ENCODE data around the gene ADGRF5.
"Not testable (repeated sequence)": the region's sequence is repeated elsewhere in the genome, so short reads cannot be mapped to it uniquely, and the experiment has no call there.

The ADGRF5 gene

DNA sequence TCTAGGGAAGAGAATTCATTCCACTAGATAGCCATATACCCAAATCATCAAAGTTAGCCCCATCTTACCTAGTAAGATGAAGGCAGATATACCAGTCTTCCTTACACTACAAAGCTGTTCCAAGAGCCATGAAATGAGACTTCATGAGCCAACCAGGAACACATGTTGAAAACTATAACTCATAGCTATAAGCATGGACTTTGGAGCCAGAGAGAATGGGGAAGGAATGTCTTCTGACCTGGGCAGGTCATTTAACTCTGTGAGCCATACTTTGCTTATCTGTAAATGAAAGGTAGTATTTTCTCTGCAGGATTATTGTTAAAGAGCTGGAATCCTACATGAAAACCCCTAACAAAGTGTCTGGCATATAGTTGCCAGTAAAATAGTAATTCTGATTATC is 27.3 kb downstream of the ADGRF5 start:
- DNase-seq (ENCODE audit: low read depth), result no peak

DNA sequence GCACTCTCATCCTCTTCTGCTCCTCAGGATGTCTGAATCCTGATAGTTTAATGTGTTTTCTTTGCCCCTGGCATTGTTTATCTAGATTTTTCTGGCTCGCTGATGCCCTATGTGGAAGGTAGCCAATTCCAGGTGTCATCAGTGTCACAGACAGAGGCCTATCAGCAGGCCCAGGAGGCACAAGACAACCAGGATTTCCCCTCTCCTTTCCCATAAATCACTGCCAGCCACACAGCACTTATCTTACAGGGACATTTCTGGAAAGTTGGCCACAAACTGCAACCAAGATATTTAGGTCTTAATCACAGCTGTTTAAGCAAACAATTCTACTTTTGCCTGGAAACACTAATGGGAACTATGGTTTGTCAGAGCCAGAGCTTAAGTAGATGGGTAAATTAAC is 28.1 kb downstream of the ADGRF5 start:
- no peak for DNase-seq (ENCODE audit: low read depth)

DNA sequence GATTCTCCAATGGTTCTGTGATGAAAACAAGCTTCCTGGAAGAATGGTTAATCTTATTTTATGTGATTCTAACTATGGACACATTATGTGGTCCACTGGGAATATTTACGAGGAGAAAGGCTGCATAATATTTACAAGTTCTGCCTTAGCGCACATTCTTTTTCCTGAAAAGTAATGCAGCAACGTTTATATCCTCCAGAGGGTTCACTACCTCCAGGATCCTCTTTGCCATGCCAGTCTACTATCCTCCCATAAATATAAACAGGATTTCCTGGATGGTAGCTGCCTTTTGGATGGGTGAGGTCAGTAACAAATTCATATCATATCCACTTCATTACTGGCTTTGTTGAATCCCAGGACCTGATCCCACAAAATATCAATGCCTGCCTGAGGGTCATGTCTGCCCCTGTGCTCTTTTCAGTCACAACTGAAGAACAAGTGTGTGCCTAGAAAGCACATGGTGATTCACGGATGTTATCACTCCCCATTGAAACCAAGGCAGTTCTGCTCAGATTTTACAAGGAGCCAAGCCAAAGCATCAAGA is 30.4 kb downstream of the ADGRF5 start:
- no peak for DNase-seq (ENCODE audit: low read depth)

DNA sequence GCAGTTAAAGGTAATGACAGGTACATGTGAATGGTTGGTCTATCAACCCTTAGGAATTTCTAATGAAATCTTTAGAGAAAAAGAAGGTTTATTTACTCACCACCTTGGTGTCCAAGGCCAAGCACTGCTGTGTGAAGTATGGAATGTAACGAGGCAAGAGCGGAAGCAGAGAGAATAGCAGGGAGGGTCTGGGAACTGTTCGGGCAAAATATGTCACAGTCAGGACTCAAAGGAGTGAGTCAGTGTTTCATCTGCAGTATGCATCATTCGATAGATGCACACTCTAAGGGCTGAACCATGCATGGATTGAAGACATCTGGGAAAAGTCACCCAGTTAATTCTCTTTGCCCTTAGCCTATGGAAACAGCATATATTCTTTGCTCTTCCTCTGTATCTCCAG is 33.2 kb downstream of the ADGRF5 start:
- no peak for DNase-seq (ENCODE audit: low read depth)

DNA sequence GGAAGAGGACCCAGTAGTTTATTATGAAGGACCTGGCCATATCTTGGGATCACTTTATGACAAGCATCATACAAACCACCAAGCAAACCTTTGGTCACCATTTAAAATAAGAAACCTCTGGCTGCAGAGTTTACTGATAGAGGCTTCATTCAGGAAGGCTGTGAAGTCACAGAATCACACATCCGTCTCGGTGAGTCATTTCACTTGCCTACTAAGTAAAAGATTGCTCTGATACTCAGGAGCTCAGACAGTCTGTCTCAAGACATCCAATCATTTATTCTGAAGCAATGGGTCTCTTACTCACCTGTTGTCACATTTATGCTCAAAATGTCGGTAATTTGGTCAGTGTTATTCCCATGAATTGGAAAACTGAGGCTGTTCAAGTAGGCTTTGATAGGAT is 33.7 kb downstream of the ADGRF5 start:
- DNase-seq (ENCODE audit: low read depth), result peak; percentile 11

DNA sequence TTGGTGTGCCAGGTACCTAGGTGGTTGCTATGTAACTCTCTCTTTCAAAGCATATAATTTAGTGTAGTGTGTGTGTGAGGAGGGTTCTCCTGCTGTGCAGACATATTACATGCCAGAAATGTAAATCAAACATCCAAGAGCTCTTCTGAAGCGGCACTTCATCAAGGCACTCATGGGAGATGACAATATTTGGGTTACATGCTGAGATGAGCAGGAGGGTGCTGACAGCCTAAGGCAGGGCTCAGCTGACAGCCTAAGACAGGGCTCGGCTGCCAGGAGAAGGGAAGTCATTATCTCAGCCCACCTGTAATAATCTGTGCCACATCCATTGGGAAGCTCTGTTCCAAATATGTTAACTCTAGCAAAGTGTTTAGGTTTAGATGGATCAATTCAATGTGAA is 39.1 kb downstream of the ADGRF5 start:
- DNase-seq (ENCODE audit: low read depth), result no peak

DNA sequence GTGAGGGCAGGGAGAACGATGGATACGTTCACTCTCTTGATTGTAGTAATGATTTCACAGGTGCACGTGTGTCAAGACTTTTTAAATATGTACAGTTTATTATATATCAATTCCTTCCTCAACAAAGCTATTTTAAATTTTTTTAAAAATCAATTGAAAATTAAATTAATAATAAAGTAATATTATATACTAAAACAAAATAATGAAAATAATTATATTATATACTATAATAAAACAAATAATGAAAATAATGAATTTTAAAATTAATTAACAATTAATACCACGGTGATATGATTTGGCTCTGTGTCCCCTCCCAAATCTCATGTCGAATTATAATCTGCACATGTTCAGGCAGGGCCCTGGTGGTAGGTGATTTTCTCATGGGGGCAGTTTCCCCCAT is 42.7 kb downstream of the ADGRF5 start:
- no peak for DNase-seq (ENCODE audit: low read depth)

DNA sequence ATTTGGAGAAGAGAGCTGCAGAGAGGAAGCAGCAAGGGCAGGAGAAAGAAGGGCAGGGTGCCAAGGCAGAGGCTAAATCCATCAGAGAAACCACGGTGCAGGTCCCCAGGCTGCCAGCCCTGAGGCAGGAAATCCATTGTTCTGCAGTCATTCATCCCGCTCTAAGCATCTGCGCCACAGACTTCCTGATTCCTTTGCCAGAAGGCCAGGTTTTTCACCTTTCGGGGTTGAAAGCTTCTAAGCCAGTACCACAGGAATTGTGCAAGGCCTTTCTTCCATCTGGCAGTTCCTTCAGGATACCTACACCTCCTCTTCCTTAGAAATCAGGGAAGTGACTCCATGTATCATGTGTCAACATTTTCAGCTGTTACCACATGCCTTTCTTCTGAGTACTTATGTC is 45.6 kb downstream of the ADGRF5 start:
- DNase-seq (ENCODE audit: low read depth), result peak; percentile 7

DNA sequence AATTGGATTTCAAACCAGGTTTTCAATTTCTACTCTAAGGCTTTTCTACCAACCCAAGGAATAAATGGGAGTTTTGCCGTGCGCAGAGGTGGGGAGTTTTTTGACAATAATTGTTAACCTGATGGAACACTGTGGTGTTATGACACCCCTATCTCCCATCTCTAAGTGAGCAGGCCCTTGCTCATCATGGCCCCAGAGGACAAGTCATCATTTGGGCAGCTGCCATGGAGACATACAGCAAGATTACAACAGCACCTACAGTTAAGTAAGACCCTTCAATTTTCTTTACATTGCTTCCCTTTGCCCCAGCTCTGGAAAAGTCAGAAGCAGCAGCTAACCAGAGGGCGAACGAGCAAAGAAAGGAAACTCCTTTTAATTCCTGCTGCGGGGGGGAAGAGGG is 54.3 kb downstream of the ADGRF5 start:
- DNase-seq (ENCODE audit: low read depth), result no peak

DNA sequence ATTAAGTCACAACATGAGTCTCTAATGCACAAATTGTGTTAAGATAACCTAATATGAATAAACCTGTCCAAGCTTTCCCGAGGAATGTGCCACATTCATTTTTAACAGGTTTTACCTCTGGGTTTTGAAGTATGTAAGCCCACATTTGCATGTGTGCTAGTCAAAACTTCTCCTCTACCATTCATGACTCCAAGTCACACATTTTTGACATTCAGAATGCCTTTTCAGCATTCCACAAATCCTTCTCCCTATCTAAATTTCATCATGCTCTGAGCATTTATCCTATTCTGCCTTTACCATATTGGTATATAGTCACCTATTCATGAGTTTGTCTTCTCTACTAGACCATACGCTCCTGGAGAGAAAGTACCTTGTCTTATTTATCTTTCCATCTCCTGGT is 56.5 kb downstream of the ADGRF5 start:
- DNase-seq (ENCODE audit: low read depth), result no peak

DNA sequence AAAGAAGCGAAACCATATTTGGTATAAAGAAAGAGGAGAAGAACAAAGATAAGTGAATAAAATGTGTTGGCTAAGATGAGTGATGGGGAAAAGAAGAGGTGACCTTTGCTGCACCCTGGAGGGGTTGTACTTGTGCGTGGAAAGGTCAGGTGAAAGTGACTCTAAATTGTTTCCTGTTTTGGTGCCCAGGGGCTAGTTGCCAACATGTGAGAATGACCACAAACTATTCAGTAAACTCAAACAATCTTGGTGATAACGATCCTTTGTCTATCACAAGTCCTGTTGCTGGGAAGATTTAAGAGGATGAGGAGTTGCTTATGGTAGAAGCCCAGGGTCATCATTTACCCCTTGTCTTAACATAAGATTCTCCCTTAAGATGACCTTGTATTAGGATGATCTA is 57.9 kb downstream of the ADGRF5 start:
- no peak for DNase-seq (ENCODE audit: low read depth)

DNA sequence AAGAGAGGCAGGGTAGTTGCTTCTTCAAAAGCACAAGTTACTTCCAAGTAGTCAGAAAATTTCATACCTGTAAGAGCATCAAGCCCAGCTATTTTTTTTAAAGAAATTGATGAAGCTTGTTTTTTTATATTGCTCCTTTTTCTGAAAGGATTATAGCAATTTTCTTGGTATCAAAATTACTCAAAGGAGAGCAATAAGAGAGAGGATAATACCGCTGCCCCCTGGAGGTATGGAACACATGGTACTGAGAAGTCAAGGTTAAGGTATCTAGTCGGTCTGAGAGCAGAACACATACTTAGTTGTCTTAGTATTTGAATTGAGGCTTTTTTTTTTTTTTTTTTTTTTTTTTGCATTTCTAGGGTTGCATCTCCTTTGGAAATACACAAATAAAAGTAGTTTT is 59.4 kb downstream of the ADGRF5 start:
- no peak for DNase-seq (ENCODE audit: low read depth)

DNA sequence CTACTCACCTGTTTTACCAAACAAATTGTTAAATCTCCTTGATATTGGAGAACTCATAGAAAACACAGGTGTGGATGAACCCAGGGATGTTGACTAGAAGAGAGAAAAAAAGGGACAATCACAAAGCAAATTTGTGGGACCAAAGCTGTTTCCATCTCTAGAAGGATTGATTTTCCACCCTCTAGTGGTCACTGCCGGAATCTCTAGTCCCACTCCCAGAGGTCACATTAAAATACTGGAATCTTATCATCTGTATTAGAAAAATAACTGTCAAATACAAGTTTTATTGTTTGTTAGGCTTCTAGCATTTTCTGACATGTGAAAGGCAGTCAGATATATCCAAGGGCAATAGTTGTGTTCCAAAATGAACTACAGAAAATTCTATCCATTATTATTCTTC is 65.8 kb downstream of the ADGRF5 start:
- peak; percentile 2 for DNase-seq (ENCODE audit: low read depth)

DNA sequence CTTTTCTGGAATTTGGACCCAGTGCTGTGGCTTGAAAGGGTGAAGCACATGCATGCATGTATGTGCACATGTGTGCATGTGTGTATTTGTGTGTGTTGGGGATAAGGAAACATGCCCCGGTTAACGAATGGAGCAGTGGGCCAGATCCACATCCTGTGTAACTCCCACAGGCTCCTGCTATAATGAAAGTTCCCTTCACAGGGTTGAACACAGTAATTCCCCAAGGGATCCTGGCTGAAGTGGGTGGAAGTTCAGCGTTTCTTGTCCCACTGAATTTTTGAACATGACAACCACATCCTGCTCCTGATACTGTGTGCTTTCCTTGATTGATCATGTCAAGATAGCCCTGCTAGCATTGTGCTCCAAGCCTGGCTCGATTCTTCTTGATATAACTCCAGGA is 70.2 kb downstream of the ADGRF5 start:
- not testable (repeated sequence) for DNase-seq (ENCODE audit: low read depth)

DNA sequence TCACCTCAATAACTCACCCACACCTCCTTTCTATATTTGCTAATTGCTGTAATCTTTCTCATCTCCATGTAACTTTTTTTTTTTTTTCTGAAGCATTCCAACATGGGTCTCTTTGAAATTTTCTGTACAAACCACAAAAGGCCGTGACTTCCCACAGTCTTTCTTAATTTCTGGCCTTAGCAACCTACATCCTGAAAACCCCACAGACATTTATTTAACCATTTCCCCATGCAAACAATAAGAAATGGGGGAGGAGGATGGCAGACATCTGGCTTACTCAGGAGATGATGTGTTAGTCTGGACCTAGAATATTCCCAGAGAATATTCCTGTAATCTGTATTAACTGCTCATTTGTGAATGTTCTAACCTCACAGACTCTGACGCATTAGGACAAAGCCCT is 70.9 kb downstream of the ADGRF5 start:
- DNase-seq (ENCODE audit: low read depth), result peak; percentile 9

DNA sequence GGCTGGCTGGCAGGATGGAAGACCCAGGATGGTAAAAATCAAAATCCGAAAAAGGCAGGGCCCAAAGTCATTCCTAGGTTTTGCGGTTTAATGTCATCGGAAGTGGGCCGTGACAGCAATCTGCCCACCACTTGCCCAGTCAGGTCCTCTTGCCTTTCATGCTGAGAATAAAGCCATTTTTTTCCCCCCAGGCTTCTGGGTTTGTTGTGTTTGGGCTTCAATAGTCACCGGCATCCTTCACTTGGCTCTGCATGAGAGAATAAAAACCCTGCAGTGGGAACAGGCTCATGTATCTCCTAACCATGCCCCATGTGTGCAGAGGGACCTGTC is 72.4 kb downstream of the ADGRF5 start:
- no peak for DNase-seq (ENCODE audit: low read depth)

DNA sequence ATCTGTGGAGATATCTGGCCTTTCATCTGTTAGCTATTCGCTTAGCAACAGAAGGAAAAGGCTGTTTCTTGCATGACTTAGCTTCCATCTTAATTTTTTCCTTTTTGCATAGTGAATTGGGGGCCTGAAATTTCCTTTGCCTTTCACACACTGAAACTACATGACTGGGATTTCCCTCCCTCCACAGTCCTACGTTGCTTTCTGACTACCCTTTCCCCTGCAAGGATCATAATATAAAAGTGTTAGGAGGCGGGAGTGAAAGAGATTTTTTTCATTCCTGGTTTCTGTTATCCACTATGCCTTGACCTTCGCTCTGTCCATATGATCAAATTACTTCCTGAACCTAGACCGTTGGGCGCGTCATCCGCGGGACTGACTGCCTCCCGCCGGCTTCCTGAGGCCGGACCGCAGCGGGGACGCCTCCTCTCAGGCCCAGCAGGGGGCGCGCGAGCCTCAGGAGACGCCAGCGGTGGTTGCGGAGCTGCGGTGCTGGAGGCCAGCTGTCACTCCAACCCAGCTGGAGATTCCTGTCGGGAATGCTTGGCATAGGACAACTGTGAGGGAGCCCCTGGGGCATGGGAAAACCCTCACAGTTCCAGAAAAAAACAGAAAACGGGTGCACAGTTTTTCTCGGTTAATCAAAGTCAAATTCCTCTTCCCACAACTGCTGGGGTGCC is 72.9 kb downstream of the ADGRF5 start:
- peak; percentile 46 for DNase-seq (ENCODE audit: low read depth)

DNA sequence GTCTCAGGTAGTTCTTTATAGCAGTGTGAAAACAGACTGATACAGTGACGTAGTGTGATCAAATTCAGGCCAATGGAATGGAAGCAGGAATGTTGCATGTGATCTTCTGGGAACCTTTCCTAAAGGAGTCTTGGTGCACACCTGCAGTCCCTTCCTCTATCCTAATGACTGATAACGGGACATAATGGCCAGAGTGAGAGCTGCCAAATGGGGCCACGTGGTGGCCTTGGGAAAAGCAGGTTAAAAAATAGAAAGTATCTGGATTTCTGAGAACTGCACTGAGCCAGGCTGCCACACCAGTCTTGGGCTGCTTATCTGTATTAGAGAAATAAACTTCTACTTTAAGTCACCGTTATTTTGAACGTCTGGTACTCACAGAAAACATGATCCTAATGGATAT is 76.6 kb downstream of the ADGRF5 start:
- DNase-seq (ENCODE audit: low read depth), result no peak

DNA sequence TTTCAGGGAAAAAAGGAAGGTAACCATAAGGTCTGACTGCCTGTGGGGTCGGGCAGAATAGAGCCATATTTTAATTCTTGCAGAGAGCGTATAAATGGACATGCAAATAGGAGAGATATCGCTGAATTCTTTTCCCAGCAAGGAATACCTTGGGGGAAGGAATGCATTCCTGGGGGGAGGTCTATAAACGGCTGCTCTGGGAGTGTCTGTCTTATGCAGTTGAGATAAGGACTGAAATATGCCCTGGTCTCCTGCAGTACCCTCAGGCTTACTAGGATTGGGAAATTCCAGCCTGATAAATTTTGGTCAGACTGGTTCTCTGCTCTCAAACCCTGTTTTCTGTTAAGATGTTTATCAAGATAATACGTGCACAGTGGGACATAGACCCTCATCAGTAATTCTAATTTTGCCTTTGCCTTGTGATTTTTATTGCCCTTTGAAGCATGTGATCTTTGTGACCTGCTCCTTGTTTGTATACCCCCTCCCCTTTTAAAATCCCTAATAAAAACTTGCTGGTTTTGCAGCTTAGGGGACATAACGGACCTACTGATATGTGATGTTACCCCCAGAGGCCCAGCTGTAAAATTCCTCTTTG is 79.4 kb downstream of the ADGRF5 start:
- DNase-seq (ENCODE audit: low read depth), result not testable (repeated sequence)

DNA sequence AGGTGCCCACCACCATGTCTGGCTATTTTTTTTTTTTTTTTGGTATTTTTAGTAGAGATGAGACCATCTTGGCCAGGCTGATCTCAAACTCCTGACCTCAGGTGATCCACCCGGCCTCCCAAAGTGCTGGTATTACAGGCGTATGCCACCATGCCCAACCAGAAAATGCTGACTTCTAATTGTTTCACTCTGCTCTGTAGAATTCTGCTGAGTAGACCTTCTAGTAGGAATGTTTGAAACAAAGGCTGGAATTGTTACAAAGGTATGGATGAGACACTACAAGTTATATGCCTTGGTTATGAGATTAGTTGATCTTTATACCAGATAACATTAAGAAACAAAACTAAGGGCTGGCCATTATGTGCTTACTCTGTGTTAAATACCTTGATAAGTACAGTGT is 83.7 kb downstream of the ADGRF5 start:
- DNase-seq (ENCODE audit: low read depth), result no peak

DNA sequence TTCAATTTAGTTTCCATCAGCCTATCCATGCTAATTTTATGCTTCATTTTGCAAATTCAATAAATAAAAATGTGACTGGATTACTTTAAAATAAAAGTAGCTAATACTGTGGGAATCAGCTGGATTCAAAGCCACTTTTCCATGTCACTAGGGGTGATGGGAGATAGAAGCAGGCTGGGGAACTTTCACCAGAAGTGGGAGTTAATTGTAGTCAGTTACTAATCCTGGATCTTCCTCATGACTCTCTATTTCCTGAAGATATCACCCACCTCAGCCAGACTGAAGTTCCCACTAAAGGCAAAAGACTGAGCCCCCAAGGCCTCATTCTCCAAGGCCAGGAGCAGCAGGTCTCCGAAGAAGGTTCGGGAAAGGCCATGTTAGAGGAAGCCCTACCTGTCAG is 86.7 kb downstream of the ADGRF5 start:
- DNase-seq (ENCODE audit: low read depth), result not testable (repeated sequence)

DNA sequence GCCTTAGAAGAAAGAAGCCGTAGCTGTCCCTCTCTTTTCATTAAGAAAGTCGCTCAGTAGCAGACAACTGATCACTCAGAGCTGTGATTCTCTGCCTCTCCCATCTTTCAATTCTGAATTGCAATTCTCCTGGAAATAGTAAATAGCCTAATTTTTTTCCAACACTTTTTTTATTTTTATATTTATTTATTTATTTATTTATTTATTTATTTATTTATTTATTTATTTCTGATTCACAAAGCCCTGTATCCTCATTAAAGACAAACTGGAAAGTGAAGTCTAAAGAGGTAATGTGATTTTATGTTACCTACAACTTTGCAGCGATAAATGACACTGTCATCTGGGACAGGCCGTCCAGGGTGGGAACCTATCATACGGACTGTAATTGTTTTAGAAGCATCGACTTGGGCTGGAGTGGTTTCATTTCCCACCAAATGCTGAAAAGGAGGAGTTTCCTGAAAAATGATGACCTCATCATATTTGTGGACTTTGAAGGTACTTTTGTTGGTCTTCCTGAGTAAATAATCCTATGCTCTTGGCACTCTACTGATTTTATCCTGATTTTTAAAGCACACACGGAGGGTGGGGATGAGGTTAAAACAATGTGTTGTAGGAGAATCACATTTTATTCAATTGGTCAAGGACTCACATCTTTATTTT is 87.4 kb downstream of the ADGRF5 start:
- DNase-seq (ENCODE audit: low read depth), result not testable (repeated sequence)

DNA sequence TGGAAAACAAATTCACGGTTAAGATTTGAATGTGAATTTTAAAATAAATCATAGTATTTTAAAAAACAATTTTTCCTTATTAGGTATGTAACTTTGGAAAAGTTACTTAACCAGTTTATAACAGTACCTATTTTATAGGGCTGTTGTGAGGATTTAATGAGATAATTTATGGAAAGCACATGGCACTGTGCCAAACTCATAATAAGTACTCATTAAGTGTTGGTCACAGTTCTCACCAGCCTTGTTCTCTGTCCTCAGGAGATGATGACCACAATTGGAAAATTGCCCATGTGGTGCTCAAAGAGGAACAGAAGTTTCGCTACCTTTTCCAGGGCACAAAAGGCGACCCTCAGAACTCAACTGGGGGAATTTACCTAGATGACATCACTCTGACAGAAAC is 88.9 kb downstream of the ADGRF5 start:
- DNase-seq (ENCODE audit: low read depth), result no peak

DNA sequence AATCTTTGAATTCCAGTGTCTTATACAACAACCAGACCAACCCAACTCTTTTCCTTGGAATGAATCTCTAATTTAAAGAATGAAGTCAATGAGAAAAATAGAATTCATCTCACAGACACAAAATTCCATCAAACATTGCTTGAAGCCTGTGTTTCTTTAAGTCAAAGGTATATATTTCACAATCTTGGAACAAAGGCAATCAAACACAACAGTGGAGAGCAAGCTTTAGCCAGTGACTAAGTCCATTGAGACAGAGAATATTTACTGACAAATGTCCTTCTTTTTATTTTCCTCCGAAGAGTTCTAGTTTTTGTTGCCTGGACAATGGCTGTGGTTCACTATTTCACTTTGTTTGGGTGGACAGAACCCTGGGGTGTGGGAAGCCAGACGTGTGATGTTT is 92.8 kb downstream of the ADGRF5 start:
- no peak for DNase-seq (ENCODE audit: low read depth)
